Loucy (cell line): Measurements from ENCODE around the gene SLC17A8.

Source experiments
- EZH2phosphoT487 ChIP-seq: fragments of 200-600 bp; IDR thresholded peaks from 2 replicates; pipeline ENCODE4 v1.6.1; 2018; ENCODE audit warnings: antibody characterized with exemption, mild to moderate bottlenecking, moderate library complexity, borderline replicate concordance
- TF ChIP-seq, protein P1 (sequence below): fragments of 200-600 bp; sonication (generic); conservative IDR thresholded peaks from 2 replicates; pipeline ENCODE4 v1.5.1; 2014; ENCODE audit warnings: mild to moderate bottlenecking, antibody characterized with exemption, low read length

DNA sequence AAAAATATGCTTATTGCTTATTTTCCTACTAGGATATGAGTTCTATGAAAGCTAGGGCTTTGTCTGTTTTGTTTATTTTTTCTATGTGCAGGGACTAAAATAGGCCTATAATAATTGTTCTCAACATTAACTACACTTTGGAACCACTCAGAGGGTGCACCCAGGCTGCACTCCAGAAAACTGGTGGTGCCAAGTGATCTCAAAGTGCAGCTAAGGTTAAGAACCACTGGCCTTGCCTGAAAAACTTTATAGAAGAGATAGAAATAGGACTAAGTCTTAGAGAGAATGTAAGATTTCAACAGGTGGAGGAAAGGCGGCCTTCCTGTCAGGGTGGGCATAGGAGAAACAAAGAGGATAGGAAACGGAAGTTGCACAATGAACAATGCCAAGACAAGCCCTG lies 79.1 kb downstream of the SLC17A8 start:
- TF ChIP-seq, protein P1, sequence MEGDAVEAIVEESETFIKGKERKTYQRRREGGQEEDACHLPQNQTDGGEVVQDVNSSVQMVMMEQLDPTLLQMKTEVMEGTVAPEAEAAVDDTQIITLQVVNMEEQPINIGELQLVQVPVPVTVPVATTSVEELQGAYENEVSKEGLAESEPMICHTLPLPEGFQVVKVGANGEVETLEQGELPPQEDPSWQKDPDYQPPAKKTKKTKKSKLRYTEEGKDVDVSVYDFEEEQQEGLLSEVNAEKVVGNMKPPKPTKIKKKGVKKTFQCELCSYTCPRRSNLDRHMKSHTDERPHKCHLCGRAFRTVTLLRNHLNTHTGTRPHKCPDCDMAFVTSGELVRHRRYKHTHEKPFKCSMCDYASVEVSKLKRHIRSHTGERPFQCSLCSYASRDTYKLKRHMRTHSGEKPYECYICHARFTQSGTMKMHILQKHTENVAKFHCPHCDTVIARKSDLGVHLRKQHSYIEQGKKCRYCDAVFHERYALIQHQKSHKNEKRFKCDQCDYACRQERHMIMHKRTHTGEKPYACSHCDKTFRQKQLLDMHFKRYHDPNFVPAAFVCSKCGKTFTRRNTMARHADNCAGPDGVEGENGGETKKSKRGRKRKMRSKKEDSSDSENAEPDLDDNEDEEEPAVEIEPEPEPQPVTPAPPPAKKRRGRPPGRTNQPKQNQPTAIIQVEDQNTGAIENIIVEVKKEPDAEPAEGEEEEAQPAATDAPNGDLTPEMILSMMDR, result no peak
- TF ChIP-seq EZH2phosphoT487, result no peak
